ENCODE measurements around the gene CADM1.

Gene CADM1

GRCh38 chr11:115454525-115454924 lies 49.7 kb downstream of the CADM1 start:
- Histone ChIP-seq H3K4me1 (ENCODE audit: control insufficient read depth, insufficient read depth, low read length) (peaks cover 18% of the 10 kb centered on the region), H3K27me3 (ENCODE audit: control insufficient read depth, insufficient read depth, low read length) (no peaks in the 10 kb centered on the region), H3K4me3 (ENCODE audit: low read depth, low read length) (no peak overlapping the region), H3K9me3 (ENCODE audit: control insufficient read depth, insufficient read depth, low read length) (no peaks in the 10 kb centered on the region), H3K36me3 (ENCODE audit: control insufficient read depth, insufficient read depth, low read length) (no peaks in the 10 kb centered on the region), H3K9ac (ENCODE audit: low read depth, low read length) (no peak overlapping the region)

DNA sequence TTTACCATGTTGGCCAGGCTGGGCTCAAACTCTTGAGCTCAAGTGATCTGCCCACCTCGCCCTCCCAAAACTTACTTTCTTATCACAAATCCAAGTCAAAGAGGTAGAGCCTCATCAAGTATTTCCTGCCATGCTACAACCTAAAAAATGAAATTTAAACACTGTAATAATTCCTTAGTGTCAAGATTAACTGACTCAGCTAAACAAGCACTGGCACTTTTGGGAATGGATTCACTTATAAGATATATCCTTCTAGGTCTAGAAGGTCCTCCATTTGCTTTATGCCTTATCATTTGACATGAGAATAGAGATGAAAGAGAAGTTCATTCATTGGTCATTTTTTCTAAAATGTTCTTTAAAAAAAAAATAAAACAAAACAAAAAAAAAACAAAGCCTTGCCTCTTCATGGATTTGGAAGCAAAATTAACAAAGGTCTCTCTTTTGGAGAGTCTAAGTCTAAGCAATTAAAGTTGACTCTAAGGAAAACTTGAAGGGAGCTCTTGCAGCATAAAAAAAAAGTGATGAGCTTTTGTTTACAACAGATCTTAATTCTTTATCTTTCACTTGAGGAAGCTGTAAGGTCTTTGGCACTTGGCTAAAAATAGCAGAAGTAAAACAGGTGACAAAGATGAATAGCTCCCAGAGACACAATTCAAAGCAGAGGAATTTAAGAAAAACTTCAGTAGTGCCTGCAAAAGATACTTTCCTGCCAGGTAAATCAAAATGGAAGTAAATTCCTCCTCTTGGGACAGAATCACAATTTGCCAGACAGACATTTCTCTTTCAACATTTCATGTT lies 50.3 kb downstream of the CADM1 start:
- Histone ChIP-seq H3K36me3 (ENCODE audit: control insufficient read depth, insufficient read depth, low read length) (no peaks in the 10 kb centered on the region), H3K9me3 (ENCODE audit: control insufficient read depth, insufficient read depth, low read length) (no peaks in the 10 kb centered on the region), H3K27me3 (ENCODE audit: control insufficient read depth, insufficient read depth, low read length) (no peaks in the 10 kb centered on the region), H3K4me3 (ENCODE audit: low read depth, low read length) (no peak overlapping the region), H3K9ac (ENCODE audit: low read depth, low read length) (no peak overlapping the region), H3K4me1 (ENCODE audit: control insufficient read depth, insufficient read depth, low read length) (peaks cover 18% of the 10 kb centered on the region)

- Histone ChIP-seq H3K4me1 (ENCODE audit: control insufficient read depth, insufficient read depth, low read length) (peaks cover 18% of the 10 kb centered on the region), H3K9me3 (ENCODE audit: control insufficient read depth, insufficient read depth, low read length) (no peaks in the 10 kb centered on the region), H3K27me3 (ENCODE audit: control insufficient read depth, insufficient read depth, low read length) (no peaks in the 10 kb centered on the region)
These were observed 52.0 kb downstream of the CADM1 start for GRCh38 chr11:115452241-115452640.

GRCh38 chr11:115450519-115450918 lies 53.7 kb downstream of the CADM1 start:
- H3K27me3 ChIP-seq (ENCODE audit: control insufficient read depth, insufficient read depth, low read length): no peaks in the 10 kb centered on the region
- H3K36me3 ChIP-seq (ENCODE audit: control insufficient read depth, insufficient read depth, low read length): no peaks in the 10 kb centered on the region
- no peak overlapping the region for H3K9ac ChIP-seq (ENCODE audit: low read depth, low read length)
- no peaks in the 10 kb centered on the region for H3K9me3 ChIP-seq (ENCODE audit: control insufficient read depth, insufficient read depth, low read length)
- peaks cover 11% of the 10 kb centered on the region for H3K4me1 ChIP-seq (ENCODE audit: control insufficient read depth, insufficient read depth, low read length)
- H3K4me3 ChIP-seq (ENCODE audit: low read depth, low read length): no peak overlapping the region

More at GRCh38 chr11:115452241-115452640, 52.0 kb downstream of the CADM1 start:
- H3K36me3 ChIP-seq (ENCODE audit: control insufficient read depth, insufficient read depth, low read length): no peaks in the 10 kb centered on the region
- no peak overlapping the region for H3K9ac ChIP-seq (ENCODE audit: low read depth, low read length)
- H3K4me3 ChIP-seq (ENCODE audit: low read depth, low read length): no peak overlapping the region

GRCh38 chr11:115447273-115447864 lies 56.8 kb downstream of the CADM1 start:
- no peaks in the 10 kb centered on the region for H3K9me3 ChIP-seq (ENCODE audit: control insufficient read depth, insufficient read depth, low read length)
- H3K9ac ChIP-seq (ENCODE audit: low read depth, low read length): no peak overlapping the region
- no peaks in the 10 kb centered on the region for H3K36me3 ChIP-seq (ENCODE audit: control insufficient read depth, insufficient read depth, low read length)
- no peak overlapping the region for H3K4me3 ChIP-seq (ENCODE audit: low read depth, low read length)
- no peaks in the 10 kb centered on the region for H3K27me3 ChIP-seq (ENCODE audit: control insufficient read depth, insufficient read depth, low read length)
- H3K4me1 ChIP-seq (ENCODE audit: control insufficient read depth, insufficient read depth, low read length): peaks cover 2% of the 10 kb centered on the region

GRCh38 chr11:115446214-115446613 lies 58.0 kb downstream of the CADM1 start:
- H3K4me1 ChIP-seq (ENCODE audit: control insufficient read depth, insufficient read depth, low read length): no peaks in the 10 kb centered on the region
- no peaks in the 10 kb centered on the region for H3K9me3 ChIP-seq (ENCODE audit: control insufficient read depth, insufficient read depth, low read length)
- no peaks in the 10 kb centered on the region for H3K27me3 ChIP-seq (ENCODE audit: control insufficient read depth, insufficient read depth, low read length)
- no peak overlapping the region for H3K4me3 ChIP-seq (ENCODE audit: low read depth, low read length)
- H3K9ac ChIP-seq (ENCODE audit: low read depth, low read length): no peak overlapping the region
- no peaks in the 10 kb centered on the region for H3K36me3 ChIP-seq (ENCODE audit: control insufficient read depth, insufficient read depth, low read length)

- Histone ChIP-seq H3K36me3 (ENCODE audit: control insufficient read depth, insufficient read depth, low read length) (no peaks in the 10 kb centered on the region), H3K4me1 (ENCODE audit: control insufficient read depth, insufficient read depth, low read length) (no peaks in the 10 kb centered on the region), H3K27me3 (ENCODE audit: control insufficient read depth, insufficient read depth, low read length) (no peaks in the 10 kb centered on the region), H3K4me3 (ENCODE audit: low read depth, low read length) (no peak overlapping the region), H3K9me3 (ENCODE audit: control insufficient read depth, insufficient read depth, low read length) (no peaks in the 10 kb centered on the region), H3K9ac (ENCODE audit: low read depth, low read length) (no peak overlapping the region)
These were observed 59.7 kb downstream of the CADM1 start for GRCh38 chr11:115444542-115444941.

GRCh38 chr11:115439969-115440540 lies 64.2 kb downstream of the CADM1 start:
- Histone ChIP-seq H3K4me3 (ENCODE audit: low read depth, low read length) (no peak overlapping the region), H3K36me3 (ENCODE audit: control insufficient read depth, insufficient read depth, low read length) (no peaks in the 10 kb centered on the region), H3K27me3 (ENCODE audit: control insufficient read depth, insufficient read depth, low read length) (no peaks in the 10 kb centered on the region), H3K4me1 (ENCODE audit: control insufficient read depth, insufficient read depth, low read length) (peaks cover 4% of the 10 kb centered on the region), H3K9me3 (ENCODE audit: control insufficient read depth, insufficient read depth, low read length) (no peaks in the 10 kb centered on the region), H3K9ac (ENCODE audit: low read depth, low read length) (no peak overlapping the region)

DNA sequence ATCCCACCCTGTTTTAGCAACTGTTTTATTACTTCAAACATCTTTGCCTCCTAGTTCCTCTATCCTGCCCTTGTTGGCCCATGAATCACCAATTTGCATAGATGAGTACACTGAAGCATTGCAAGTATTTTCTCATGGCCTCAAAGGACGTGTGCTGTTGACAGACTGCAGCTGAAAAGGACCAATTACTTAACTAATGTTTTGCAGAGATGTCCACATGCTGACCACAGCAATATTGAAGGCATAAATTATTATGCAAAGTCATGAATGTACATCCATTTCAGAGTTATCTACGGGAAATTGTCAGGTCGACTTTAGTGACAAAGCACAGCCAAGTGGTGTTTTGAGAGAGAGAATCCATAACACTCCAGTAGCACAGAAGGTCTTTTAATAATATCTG lies 64.8 kb downstream of the CADM1 start:
- H3K9ac ChIP-seq (ENCODE audit: low read depth, low read length): no peak overlapping the region
- no peaks in the 10 kb centered on the region for H3K27me3 ChIP-seq (ENCODE audit: control insufficient read depth, insufficient read depth, low read length)
- H3K9me3 ChIP-seq (ENCODE audit: control insufficient read depth, insufficient read depth, low read length): no peaks in the 10 kb centered on the region

DNA sequence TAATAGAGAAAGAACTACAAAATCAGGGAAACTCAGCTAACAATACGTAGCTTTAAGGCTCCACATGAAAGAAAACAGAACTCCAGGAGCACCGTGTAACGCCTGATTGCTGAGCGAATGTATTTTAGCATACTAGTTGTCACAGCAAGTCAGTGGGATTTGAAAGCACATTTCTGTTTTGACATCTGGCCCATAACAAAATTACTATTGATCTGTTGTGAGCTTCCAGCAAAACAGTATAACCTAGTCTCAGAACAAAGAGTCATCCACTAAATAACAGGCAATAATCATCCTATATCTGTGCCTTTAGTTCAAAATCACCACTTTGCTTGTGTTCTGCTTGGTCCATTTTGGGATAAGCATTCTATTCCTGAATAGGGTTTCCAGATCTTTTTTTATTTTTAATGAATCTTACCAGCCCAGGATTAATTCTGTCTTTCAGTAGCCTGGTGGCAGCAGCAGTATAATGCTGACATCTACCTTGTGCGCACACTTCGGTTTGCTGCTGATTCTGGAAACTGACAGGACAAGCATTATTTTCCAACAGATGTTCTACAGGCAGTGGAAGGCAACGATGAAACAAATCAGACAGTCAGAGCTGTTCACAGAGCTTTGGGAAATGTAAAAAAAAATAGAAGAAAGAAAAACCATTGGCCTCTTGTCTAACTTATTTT lies 66.2 kb downstream of the CADM1 start:
- Histone ChIP-seq H3K36me3 (ENCODE audit: control insufficient read depth, insufficient read depth, low read length) (no peaks in the 10 kb centered on the region), H3K9ac (ENCODE audit: low read depth, low read length) (no peak overlapping the region), H3K4me1 (ENCODE audit: control insufficient read depth, insufficient read depth, low read length) (peaks cover 4% of the 10 kb centered on the region), H3K9me3 (ENCODE audit: control insufficient read depth, insufficient read depth, low read length) (no peaks in the 10 kb centered on the region), H3K4me3 (ENCODE audit: low read depth, low read length) (no peak overlapping the region), H3K27me3 (ENCODE audit: control insufficient read depth, insufficient read depth, low read length) (no peaks in the 10 kb centered on the region)

More for the DNA sequence above, 64.8 kb downstream of the CADM1 start:
- Histone ChIP-seq H3K4me3 (ENCODE audit: low read depth, low read length) (no peak overlapping the region), H3K4me1 (ENCODE audit: control insufficient read depth, insufficient read depth, low read length) (peaks cover 4% of the 10 kb centered on the region), H3K36me3 (ENCODE audit: control insufficient read depth, insufficient read depth, low read length) (no peaks in the 10 kb centered on the region)

DNA sequence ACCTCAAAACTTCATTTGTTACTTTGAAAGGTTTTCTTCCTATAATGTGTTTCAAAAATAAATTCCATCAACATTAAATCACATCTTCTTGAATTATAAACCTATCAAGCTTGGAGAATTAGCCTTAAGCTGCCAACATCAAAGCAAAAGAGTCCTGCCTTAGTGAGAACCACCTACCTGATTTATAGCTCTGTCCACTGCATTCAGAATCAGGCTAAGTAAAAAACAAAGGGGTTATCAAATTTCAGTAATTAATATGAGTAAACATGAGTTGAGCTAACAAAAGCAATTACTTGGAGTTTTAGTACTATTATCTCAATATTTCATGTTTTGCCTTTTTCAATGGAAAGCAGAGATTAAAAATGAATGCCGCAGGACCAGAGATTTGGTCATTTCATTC lies 73.9 kb downstream of the CADM1 start:
- H3K9me3 ChIP-seq (ENCODE audit: control insufficient read depth, insufficient read depth, low read length): no peaks in the 10 kb centered on the region
- H3K4me1 ChIP-seq (ENCODE audit: control insufficient read depth, insufficient read depth, low read length): no peaks in the 10 kb centered on the region
- H3K9ac ChIP-seq (ENCODE audit: low read depth, low read length): no peak overlapping the region
- no peaks in the 10 kb centered on the region for H3K27me3 ChIP-seq (ENCODE audit: control insufficient read depth, insufficient read depth, low read length)
- H3K4me3 ChIP-seq (ENCODE audit: low read depth, low read length): no peak overlapping the region
- no peaks in the 10 kb centered on the region for H3K36me3 ChIP-seq (ENCODE audit: control insufficient read depth, insufficient read depth, low read length)
